Suprapubic skin (tissue), 4 donors: ENCODE data around the gene RAB8A.

Source experiments
- POLR2A ChIP-seq, 2 donors: fragments of 450-650 bp; IDR thresholded peaks; one replicate each; pipeline ENCODE4 v1.6.1; 2017; ENCODE audit warnings: antibody characterized with exemption in 2 of 2, mild to moderate bottlenecking in 2 of 2, moderate library complexity in 2 of 2
- POLR2AphosphoS5 ChIP-seq, 3 donors: sonication (generic); formaldehyde crosslinking; IDR thresholded peaks; one replicate each; pipeline ENCODE4 v1.6.1; 2017; ENCODE audit warnings: antibody characterized with exemption in 3 of 3

GRCh38 chr19:16074488-16075365, 37.0 kb upstream of the RAB8A start:
- TF ChIP-seq POLR2A (IDR thresholded peaks at IDR 0.05) (no peak), POLR2AphosphoS5 (IDR thresholded peaks at IDR 0.05) (no peak)
